HuH-7.5 (cell line): ENCODE data around the gene PSMG3.

Experiments used
- DNase-seq: peaks from one replicate; pipeline ENCODE4 v3.0.0; 2011; ENCODE audit warnings: low spot score

PSMG3 gene

DNA sequence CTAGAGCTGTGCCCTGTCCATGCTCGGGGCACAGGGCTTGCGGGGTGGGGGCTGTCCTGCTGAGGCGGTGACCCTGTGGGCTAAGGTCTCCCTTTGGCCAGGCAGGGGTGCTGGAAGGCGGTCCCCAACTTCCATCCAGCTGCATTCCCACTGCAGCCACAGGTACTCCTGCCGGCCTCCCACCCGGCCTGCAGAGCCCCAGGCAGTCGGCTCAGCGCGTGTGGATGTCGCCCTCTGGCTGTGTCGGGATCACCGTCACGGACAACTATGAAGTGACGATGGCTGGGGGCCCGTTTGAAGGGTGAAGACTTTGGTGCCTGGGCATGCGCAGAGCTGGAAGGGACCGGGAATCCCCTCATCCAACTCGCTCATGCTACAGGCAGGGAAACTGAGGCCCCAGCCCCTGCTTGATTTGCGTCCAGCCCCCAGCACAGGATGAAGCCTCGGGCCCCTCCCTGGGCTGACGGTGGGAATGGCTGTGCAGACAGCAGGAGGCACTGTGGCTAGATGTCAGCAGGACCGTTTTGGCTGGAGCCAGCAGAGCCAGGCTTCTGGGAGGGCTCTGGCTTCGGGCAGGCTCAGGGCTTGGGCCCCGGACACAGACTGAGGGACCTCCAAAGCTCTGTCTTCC, 11.5 kb downstream of the PSMG3 start:
- peak; percentile 81 for DNase-seq

DNA sequence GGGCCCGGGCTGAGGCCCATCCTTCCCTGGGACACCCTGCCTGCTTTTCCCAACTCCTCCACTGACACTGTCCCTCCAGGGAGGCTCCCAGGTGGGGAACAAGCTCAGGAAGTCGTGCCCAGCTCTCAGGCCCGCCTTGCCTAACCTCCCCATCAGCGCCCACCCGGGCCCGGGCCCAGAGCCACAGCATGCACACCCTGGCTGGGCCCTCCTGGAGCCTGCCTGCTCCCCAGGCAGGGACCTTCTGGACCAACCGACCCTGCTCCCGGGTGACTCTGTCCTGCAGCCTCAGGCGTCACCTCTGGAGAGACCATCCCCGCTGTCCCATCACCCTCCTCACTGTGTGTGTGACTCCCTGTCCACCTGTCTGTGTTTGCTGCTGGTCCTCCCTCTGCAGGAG, 12.1 kb downstream of the PSMG3 start:
- no peak for DNase-seq

- DNase-seq, result peak; percentile 17
Measured at GRCh38 chr7:1557006-1557405, 12.8 kb downstream of the PSMG3 start.

DNA sequence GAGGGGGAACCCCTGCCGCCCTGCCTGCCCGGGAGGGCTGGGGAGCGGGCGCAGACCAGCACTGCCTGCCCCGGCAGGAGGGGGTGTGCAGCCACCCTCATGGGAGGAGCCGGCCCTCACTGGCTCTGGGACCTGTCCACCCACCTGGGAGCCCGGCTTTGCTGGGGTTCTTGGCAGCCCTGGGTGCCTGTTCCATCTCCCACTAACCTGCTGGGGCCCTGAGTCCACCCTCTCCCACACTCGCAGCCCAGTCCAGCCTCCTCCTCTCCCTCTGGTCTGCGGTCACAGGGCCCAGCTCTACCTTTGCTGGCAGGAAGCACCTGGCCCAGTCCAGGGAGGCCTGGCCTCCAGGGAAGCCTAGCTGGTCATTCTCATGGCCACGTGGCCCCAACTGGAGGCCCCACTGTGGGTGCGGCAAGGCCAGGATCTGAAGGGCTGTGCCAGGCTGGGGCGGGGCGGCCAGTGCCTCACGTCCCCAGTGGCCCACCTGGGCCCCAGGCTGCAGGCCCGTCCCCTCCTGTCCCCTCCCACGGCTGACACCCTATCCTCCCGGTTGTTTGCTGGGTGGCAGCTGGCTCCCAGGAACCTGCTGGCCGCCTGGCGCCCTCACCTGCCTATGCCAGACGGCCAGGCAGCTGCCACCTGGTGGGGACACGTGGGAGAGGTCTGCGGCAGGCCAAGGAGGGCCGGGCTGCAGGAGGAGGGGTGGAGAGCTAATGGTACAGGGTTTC, 13.9 kb downstream of the PSMG3 start, which contains the start of gene TMEM184A:
TSS of gene TMEM184A (minus strand) at position 393 of the 731 bp plus-strand sequence. CDS start 721 bp downstream, outside the sequence.
- DNase-seq, result peak; percentile 95

DNA sequence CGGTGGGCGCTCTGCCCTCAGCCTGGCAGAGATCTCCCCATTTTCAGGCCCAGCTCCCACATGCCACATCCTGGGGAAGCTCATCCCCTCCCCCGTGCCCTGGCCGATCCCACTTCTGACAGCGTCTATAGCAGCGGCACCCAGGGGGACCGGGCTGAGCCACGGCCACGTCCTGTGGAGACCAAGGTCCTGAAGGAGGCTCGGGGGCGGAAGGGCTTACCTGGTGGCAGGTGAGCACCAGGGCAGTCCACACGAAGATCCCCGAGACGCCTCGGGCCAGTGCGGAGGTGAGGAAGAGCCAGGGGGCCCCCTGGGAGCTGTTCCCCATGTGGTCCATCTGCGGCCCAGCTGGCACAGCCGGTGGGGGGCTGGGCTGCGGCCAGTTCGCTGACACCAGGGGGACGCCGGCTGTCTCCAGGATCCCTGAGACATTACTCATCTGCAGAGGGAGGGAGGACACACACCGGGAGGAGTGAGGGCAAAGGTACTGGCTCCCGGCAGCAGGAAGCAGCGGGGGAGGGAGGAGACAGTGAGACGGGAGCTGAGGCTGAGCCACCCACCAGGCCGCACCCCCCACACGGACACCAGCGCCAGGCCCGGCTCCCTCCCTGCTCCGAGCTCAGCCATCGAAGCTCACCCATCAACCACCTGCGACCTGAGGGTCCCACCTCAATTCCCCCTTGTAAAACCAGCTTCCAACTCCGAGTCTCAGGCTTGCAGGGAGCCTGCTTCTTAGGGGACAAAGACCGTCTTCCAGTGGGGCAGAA, 14.6 kb downstream of the PSMG3 start:
- peak; percentile 99 for DNase-seq

DNA sequence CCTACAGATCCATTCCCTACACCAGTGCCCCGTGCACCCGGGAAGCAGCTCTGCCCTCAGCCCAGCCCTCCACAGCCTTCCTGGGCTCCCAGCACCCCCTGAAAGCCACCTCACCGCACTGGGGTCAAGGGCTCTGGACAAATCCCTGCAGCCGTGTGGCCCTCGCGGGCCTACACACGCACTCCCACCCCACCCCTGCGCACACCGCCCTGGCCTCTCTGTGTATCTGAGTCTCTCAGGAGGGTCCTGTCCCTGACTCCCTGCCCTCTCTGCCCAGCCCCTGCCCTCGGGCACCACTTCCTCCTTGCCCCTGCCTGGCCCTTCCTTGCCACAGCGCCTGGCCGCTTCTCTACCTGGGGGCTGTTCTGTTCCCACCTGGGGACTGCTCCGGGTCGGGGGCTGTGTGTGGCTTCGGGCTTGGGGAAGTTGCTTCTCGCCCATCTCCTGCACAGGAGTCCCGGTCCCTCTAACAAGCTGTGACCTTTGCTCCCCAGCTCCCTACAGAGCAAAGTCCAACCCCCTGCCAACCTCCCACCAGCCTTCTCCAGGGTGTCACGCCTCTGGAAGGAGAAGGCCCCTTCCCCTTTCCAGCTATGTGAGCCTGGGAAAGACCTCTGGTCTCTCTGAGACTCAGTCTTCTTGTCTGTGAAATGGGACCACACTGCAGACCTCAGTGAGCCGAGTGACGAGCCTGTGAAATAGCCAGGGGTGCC, 15.3 kb downstream of the PSMG3 start:
- DNase-seq, result peak; percentile 66

- no peak for DNase-seq
Measured at GRCh38 chr7:1553512-1554210, 16.2 kb downstream of the PSMG3 start.

DNA sequence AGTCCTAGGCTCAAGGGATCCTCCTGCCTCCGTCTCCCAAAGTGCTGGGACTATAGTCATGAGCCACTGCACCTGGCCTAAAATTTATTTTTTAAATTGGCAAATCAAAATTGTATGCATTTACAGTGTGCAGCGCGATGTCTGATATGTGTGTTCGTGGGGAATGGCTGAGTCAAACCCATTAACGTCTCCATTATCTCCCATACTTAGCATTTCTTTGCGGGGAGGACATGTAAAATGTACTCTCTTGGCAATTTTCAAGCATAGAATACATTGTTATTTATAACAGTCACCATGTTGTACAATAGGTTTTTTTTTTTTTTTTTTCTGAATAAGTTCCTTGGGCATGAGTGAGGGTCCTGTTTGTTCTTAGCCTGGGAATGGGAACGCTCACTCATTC, 17.6 kb downstream of the PSMG3 start:
- no peak for DNase-seq

DNA sequence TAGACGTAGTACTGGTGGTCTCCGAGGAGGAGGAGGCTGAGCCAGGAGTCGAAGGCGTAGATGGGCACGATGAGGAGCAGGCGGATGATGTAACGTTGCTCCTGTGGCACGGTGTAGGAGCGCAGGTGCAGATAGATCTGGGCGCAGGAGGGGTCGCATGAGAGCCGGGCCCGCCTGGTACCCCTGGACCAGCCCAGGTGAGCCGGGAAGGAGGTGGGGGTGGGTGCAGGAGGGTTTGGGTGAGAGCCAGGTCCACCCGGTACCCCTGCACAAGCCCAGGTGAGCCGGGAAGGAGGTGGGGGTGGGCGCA, 19.0 kb downstream of the PSMG3 start:
- no peak for DNase-seq

GRCh38 chr7:1550005-1550845, 19.6 kb downstream of the PSMG3 start:
- DNase-seq, result no peak

DNA sequence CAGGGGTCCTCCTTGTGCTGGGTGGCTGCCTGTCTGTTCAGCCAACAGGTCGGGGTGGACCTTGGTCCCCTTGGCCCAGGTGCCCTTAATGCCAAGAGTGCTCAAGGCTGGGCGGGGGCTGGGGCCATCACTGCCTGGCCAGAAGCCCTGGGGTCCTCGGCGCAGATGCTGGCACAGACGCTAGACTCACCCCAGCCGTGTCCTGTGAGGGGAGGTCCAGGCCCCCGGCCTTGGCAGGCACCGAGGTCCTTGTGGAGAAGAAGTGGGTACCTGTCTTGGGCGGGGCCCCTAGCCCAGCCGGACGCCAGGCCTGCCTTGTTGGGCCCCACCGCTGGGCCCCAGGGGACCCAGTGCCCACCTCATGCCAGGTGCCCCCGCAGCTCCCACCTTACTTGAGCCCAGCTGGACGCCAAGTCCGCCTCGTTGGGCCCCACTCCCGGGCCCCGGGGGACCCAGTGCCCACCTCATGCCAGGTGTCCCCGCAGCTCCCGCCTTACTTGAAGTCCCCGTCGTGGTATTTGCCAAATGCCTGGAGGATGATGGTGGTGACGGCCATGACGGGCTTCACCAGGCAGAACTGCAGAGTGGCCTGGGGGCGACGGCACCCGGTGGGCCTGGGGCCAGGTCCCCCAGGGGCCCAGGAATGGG, 20.4 kb downstream of the PSMG3 start:
- DNase-seq, result no peak

GRCh38 chr7:1548944-1549343, 20.9 kb downstream of the PSMG3 start:
- no peak for DNase-seq

DNA sequence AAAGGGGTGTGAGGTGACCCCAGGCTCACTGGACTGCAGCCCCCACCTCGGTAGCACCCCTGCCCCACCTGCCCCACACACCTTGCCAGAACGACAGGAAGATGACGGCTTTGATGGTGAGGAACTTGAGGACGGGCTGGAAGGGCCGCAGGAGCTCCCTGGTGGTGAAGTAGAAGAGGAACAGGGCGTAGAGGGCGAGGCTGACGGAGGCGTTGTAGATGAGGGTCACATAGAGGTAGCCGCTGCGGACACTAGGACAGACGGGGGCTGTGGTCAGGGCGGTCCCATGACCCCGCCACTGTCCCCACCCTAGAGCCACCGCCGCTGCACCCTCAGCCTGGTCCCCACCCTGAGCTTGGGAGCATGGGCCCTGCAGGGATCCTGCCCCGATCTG, 21.4 kb downstream of the PSMG3 start:
- DNase-seq, result no peak

GRCh38 chr7:1547777-1548437, 21.9 kb downstream of the PSMG3 start:
- no peak for DNase-seq

DNA sequence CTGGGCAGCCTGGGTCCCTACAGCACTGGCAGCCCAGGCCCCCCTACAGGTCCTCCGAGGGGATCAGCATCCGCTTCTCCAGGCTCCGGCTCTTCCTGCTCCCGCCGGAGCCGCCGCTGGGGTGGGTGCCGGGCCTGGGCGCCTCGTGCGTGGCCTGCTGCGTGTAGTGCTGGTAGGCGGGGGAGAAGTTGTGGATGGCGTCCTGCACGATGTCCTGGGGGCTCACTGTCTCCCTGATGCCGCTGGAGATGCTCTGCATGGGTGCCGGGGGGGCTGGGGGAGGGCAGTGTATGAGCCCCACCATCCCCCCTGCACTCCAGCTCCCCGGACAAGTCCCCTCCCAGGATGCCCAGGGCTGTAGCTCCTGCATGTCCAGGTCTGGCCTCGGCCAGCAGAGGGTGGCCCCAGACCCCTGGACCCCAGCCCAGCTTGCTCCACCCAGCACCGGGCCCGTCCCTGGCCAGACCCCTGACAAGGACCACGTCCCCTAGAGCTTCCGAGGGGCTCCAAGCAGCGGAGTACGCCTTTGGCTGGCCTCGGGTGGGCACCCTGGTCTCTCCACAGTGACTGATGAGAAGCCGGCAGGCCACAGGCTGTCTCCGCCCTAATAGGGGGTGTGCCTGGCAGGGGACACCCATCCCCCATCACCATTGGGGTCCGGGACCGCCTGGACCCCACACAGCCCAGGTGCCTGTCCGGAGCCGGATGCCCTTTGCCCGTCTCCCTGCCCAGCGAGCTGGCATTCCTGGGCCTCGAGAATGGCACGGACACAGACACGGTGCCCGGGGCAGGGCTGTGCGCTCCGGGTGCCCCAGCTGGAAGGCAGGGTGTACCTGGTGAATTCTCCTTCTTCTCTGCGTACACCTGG, 22.7 kb downstream of the PSMG3 start:
- DNase-seq, result no peak

DNA sequence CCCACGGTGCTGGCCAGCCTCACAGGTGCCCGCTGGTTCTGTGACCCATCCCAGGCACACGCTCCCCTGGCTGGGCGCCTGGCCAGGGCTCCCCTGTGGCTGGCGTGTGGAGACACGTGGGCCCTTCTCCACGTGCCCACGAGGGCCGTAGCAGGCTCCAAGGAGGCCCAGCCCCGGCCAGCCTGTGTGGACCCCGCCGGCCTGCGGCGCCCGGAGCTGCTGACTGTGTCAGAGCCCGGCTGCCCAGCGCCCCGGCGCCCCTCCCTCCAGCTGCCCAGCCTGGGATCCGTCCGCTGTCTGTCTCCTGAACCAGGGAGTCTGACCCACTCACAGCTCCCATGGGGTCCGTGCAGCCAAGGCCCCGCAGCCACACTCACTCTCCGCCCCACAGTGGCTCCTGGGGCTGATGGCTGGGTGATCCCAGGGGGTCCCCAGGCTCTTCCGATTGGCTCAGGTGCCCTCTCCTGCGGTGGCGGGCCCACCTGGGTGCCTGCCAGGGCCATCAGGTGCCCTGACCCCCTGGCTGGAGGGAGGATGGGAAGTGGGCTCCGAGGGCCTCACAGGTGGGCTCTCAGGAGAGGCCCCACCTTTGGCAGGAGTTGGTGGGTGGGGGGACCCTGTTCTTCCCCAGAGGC, 23.4 kb downstream of the PSMG3 start:
- no peak for DNase-seq

GRCh38 chr7:1545417-1546246, 24.2 kb downstream of the PSMG3 start:
- no peak for DNase-seq
